Measurements from ENCODE around the gene PDHA1. TPM values are rescaled to one million over a fixed set of nuclear protein-coding genes. Genes with fewer than 3 reads are reported as not detected.

The PDHA1 gene
- total RNA-seq = 100 to 1,000 TPM; 254 to 412 (median 363) TPM
- long read RNA-seq, donor 1, transcript PDHA1-206 (11 exons, 3,310 nt) = major isoform, 185 of 222 reads
- long read RNA-seq, donor 1, transcript PDHA1-204 (12 exons, 3,484 nt) = minor isoform, 5 of 222 reads
- long read RNA-seq, donor 1, transcript PDHA1-212 (10 exons, 3,277 nt) = minor isoform, 12 of 222 reads
- long read RNA-seq, donor 1, partial matches to known transcripts = 6 of 222 reads
- long read RNA-seq, donor 1, other reads (novel, unspliced or antisense) = 12 of 222 reads
- long read RNA-seq, donor 2, transcript PDHA1-206 (11 exons, 3,310 nt) = major isoform, 199 of 238 reads
- long read RNA-seq, donor 2, transcript PDHA1-212 (10 exons, 3,277 nt) = minor isoform, 12 of 238 reads
- long read RNA-seq, donor 2, transcript PDHA1-204 (12 exons, 3,484 nt) = minor isoform, 6 of 238 reads
- long read RNA-seq, donor 2, partial matches to known transcripts = 15 of 238 reads
- long read RNA-seq, donor 2, other reads (novel, unspliced or antisense) = 6 of 238 reads

DNA sequence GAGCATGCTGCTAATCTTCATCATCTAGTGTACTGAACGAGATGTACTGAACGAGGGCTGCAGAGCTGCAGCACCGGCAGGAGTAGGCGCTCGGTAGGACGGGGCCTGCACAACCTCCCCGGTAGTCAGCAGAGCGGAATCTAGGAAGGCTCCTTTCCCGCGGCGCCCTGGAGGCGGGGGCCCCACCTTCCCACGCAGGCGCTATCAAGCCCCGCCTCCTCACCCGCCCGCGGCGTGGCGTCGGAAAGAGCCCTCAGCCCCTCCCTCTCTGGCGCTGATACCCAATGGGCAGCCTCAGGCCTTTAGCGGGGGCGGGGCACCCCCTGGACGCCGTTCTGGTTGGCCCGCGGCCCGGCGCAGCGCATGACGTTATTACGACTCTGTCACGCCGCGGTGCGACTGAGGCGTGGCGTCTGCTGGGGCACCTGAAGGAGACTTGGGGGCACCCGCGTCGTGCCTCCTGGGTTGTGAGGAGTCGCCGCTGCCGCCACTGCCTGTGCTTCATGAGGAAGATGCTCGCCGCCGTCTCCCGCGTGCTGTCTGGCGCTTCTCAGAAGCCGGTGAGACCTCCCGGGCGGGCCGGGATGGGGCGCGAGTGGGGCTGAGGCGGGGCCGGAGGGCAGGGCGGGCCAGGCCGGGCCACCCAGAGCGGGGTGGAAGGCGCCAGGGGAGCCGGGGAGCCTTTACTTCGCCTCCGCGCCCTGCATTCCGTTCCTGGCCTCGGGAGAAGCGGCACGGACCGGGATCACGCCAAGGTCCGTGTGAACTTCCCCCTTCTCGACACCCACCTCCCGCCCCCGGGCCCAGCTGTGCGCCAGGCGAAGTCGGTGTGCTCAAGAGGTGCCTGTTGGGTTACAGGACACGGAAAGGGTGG, at the start of gene PDHA1:
Gene PDHA1, plus strand, starts transcription at position 393 of the 874 bp plus-strand sequence. Its CDS starts 111 bp downstream, at position 504.
- peak within 1 kb of the TSS; percentile 40 for H3K4me3 ChIP-seq
- ATAC-seq = peak; percentile 97
- peaks cover 3% of the 10 kb centered on the region for H3K4me1 ChIP-seq (ENCODE audit: low read depth)
- H3K36me3 ChIP-seq (ENCODE audit: low read depth) = no peaks in the 10 kb centered on the region
- H3K9me3 ChIP-seq = no peaks in the 10 kb centered on the region
- intact Hi-C loops (cut with DNase I, micrococcal nuclease) = loop anchor here in 1 of 2 donors (10.0 kb wide), 1 partner anchor 919 kb away; the partner anchor contains the start of gene CDKL5
- TF ChIP-seq, protein P1, sequence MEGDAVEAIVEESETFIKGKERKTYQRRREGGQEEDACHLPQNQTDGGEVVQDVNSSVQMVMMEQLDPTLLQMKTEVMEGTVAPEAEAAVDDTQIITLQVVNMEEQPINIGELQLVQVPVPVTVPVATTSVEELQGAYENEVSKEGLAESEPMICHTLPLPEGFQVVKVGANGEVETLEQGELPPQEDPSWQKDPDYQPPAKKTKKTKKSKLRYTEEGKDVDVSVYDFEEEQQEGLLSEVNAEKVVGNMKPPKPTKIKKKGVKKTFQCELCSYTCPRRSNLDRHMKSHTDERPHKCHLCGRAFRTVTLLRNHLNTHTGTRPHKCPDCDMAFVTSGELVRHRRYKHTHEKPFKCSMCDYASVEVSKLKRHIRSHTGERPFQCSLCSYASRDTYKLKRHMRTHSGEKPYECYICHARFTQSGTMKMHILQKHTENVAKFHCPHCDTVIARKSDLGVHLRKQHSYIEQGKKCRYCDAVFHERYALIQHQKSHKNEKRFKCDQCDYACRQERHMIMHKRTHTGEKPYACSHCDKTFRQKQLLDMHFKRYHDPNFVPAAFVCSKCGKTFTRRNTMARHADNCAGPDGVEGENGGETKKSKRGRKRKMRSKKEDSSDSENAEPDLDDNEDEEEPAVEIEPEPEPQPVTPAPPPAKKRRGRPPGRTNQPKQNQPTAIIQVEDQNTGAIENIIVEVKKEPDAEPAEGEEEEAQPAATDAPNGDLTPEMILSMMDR (IDR thresholded peaks at IDR 0.05) = no peak
- peak; percentile 94 to 96 (median 96) for DNase-seq

DNA sequence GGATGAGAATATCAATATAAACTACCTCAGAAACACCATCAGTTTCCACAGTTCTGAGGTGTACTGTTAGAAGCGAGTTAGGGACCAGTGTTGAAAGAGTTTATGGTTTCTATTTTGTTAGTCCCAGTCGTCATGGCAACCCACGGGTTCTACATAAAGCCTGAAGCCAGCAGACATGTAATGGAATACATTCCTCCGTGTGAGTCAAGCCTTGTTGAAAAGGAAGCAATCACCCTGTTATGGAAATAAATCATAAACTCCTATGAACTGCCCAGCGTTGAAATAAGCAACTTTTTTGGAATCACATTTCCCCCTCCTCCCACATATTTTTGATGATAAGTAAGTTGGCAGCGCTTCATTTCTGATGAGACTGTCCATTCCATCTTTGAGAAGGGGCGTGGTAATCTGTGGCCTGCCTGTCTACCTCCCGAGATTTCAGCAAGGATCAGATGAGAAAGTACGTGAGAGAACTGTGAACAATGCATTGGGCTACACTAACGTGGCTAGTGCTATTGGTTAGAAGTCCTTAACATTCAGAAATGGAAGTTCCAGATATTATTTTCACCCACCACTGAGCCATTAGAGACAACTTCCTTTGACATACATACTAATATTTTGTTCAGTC, 40.4 kb upstream of the PDHA1 start:
- ATAC-seq (no peak), DNase-seq (peak in 1 of 3 donors; percentile 7)
- TF ChIP-seq, protein P1 (IDR thresholded peaks at IDR 0.05) = no peak
- Histone ChIP-seq H3K4me3 (no peak overlapping the region), H3K9me3 (no peaks in the 10 kb centered on the region), H3K4me1 (ENCODE audit: low read depth) (no peaks in the 10 kb centered on the region), H3K36me3 (ENCODE audit: low read depth) (no peaks in the 10 kb centered on the region)
- intact Hi-C loops (cut with DNase I, micrococcal nuclease) = no loop called here

DNA sequence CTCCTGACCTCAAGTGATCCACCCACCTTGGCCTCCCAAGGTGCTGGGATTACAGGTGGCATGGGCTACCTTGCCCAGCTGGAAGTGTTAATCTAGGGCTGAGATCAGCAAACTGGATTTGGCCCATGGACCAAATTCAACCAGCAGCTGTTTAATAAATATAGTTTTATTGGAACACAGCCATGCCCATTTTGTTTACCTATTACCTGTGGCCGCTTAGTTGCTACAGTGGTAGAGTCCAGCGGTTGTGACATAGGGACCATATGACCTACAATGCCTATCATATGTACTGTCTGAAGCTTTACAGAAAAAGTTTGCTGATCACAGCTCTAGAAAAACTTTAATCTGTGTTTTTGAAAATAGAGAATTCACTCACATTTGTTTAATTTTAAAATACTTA, 17.2 kb upstream of the PDHA1 start:
- Histone ChIP-seq H3K4me1 (ENCODE audit: low read depth) (no peaks in the 10 kb centered on the region), H3K4me3 (no peak overlapping the region), H3K36me3 (ENCODE audit: low read depth) (no peaks in the 10 kb centered on the region), H3K9me3 (no peaks in the 10 kb centered on the region)
- TF ChIP-seq, protein P1 (IDR thresholded peaks at IDR 0.05) = no peak
- no peak for ATAC-seq
- no peak for DNase-seq
- intact Hi-C loops (cut with DNase I, micrococcal nuclease) = no loop called here

DNA sequence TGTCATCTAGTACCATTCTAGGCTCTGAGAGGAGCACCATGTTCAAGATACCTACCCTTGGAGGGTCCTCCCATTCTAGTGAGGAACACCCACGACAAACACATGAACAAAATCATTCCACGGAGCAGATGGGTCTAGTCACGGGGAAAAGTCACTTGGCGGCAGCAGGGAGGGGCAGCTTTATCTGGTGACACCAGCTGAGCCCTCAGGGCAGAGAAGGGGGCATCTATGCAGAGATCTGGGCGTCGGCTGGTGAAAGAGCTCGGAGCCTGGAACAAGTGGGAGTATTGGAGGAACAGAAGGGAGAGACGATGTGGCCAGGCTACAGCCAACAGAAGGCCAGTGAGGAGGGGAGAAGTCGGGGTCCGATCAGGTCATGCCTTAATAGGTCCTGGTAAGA, 11.9 kb upstream of the PDHA1 start:
- Histone ChIP-seq H3K4me1 (ENCODE audit: low read depth) (no peaks in the 10 kb centered on the region), H3K4me3 (no peak overlapping the region), H3K9me3 (no peaks in the 10 kb centered on the region), H3K36me3 (ENCODE audit: low read depth) (no peaks in the 10 kb centered on the region)
- TF ChIP-seq, protein P1 (IDR thresholded peaks at IDR 0.05) = no peak
- no peak for DNase-seq
- ATAC-seq = no peak
- intact Hi-C loops (cut with DNase I, micrococcal nuclease) = loop anchor here in 1 of 2 donors (10.0 kb wide), 1 partner anchor 947 kb away; no protein-coding TSS in a partner anchor

DNA sequence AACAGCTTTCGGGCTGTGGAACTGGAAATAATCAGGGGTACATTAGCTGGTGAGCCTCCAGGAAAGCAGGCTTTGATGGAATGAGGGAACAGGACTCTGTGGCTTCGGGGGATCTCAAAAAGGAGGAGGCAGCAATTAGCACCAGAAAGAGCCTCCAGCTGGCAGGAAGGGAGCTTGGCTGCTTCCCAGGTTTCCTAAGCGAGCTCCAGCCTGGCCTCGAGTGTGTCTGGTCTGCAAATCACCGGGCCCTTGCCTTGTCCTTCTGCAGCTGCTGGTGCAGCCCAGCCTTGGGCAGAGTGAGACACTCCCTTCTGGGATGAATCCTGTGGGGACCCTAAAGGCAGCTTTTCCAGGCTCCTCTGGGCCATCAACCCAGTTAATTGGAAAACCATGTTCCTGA, 10.7 kb upstream of the PDHA1 start:
- no peak for ATAC-seq
- intact Hi-C loops (cut with DNase I, micrococcal nuclease) = loop anchor here in 1 of 2 donors (10.0 kb wide), 1 partner anchor 948 kb away; no protein-coding TSS in a partner anchor
- no peaks in the 10 kb centered on the region for H3K4me1 ChIP-seq (ENCODE audit: low read depth)

More for the DNA sequence above, 10.7 kb upstream of the PDHA1 start:
- Histone ChIP-seq H3K4me3 (no peak overlapping the region), H3K36me3 (ENCODE audit: low read depth) (no peaks in the 10 kb centered on the region), H3K9me3 (no peaks in the 10 kb centered on the region)
- TF ChIP-seq, protein P1 (IDR thresholded peaks at IDR 0.05) = no peak
- no peak for DNase-seq

Data from mucosa of descending colon (tissue), 3 donors.